ENCODE measurements around the gene PFKP.

GRCh38 chr10:3167611-3168330 lies 100.4 kb downstream of the PFKP start:
- TF ChIP-seq POLR2A (IDR thresholded peaks at IDR 0.05; ENCODE audit: low read depth, low read length) = no peak
- TF ChIP-seq POLR2AphosphoS5 (IDR thresholded peaks at IDR 0.05; ENCODE audit: low read depth, low read length) = no peak
- TF ChIP-seq TAF1 (IDR thresholded peaks at IDR 0.05; ENCODE audit: low read depth, low read length) = no peak
- no peak for TF ChIP-seq SPI1 (IDR thresholded peaks at IDR 0.05; ENCODE audit: low read depth, low read length)
- no peak for TF ChIP-seq PAX5 (IDR thresholded peaks at IDR 0.05; ENCODE audit: insufficient read depth, low read length, severe bottlenecking)
- TF ChIP-seq POU2F2 (IDR thresholded peaks at IDR 0.05; ENCODE audit: low read depth, low read length) = no peak

Measured in GM12891 (cell line).